Fibroblast of skin of back (primary cell): Measurements from ENCODE around the gene ITIH1.

Experiments used
- DNase-seq: peaks from one replicate; pipeline ENCODE4 v3.0.0-alpha.2; 2013

ITIH1 gene

GRCh38 chr3:52841211-52841980, 64.0 kb downstream of the ITIH1 start:
- no peak for DNase-seq
